ENCODE measurements around the gene RAB41.
A peak's percentile ranks its signal among the peaks of the same experiment; 100 is the strongest.
"Not testable (repeated sequence)": the region's sequence is repeated elsewhere in the genome, so short reads cannot be mapped to it uniquely, and the experiment has no call there.

RAB41 gene

DNA sequence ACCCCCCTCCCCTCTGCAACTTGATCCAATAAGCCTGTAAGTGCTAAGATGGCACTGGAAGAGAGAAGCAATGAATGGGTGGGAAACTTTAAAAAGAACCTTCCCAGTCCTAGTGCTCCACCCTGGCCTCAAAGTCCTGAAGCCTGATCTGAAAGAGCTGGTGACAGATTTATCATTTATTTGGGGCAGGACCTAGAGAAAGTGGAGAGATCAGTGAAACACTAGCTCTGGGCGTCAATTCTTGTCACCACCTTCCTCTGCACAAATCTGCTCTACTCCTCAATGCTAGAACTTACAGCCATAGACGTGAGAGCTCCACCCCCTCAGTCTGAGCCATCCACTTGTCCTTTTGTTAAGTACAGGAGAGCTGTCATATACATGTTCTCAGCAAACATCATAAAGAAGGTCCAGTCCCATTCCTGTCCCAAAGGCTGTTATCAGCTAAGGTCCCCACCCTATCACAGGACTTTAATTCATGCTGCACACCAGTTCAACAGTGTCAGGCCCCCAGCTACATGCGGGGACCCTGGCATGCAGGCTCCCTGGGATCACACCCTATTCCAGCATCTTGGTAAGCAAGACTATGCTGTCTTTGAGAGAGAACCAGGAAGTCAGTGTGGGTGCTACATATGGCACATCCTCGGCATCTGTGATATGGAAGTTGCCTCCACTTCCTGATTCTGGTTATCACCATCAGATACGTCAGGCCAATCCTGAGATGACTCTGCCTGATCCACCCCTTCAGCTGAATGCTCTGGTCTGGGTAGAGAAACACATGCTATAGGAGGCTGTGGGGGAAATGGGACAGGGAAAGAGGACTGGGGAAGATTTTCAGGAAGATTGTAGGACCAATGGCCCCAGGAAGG lies 24.3 kb upstream of the RAB41 start:
- H3K4me3 ChIP-seq (ENCODE audit: low read length): no peak overlapping the region
- peaks cover 11% of the 10 kb centered on the region for H3K9me3 ChIP-seq (ENCODE audit: control insufficient read depth, low read length)
- DNase-seq (ENCODE audit: low read depth): no peak
- peaks cover 13% of the 10 kb centered on the region for H3K27me3 ChIP-seq (replicated peaks; ENCODE audit: control insufficient read depth, insufficient read depth, low read length)
- H3K4me1 ChIP-seq (ENCODE audit: control insufficient read depth, insufficient read depth, low read length): peaks cover 25% of the 10 kb centered on the region
- H3K36me3 ChIP-seq (ENCODE audit: control insufficient read depth, insufficient read depth, low read length, severe bottlenecking): no peaks in the 10 kb centered on the region
- H3K9ac ChIP-seq (ENCODE audit: low read length): no peak overlapping the region

GRCh38 chrX:70260104-70260503 lies 21.9 kb upstream of the RAB41 start, which contains the start of gene P2RY4:
TSS of gene P2RY4 (minus strand) at chrX:70260204. CDS start at chrX:70259624, 580 bp downstream.
- Histone ChIP-seq H3K36me3 (ENCODE audit: control insufficient read depth, insufficient read depth, low read length, severe bottlenecking) (no peaks in the 10 kb centered on the region), H3K4me1 (ENCODE audit: control insufficient read depth, insufficient read depth, low read length) (peaks cover 9% of the 10 kb centered on the region), H3K27me3 (replicated peaks; ENCODE audit: control insufficient read depth, insufficient read depth, low read length) (peaks cover 6% of the 10 kb centered on the region), H3K4me3 (ENCODE audit: low read length) (no peak within 1 kb of the TSS), H3K9ac (ENCODE audit: low read length) (no peak within 1 kb of the TSS), H3K9me3 (ENCODE audit: control insufficient read depth, low read length) (peaks cover 16% of the 10 kb centered on the region)
- no peak for DNase-seq (ENCODE audit: low read depth)

- peak; percentile 29 for DNase-seq (ENCODE audit: low read depth)
Observed at GRCh38 chrX:70262952-70263567, 18.9 kb upstream of the RAB41 start.

DNA sequence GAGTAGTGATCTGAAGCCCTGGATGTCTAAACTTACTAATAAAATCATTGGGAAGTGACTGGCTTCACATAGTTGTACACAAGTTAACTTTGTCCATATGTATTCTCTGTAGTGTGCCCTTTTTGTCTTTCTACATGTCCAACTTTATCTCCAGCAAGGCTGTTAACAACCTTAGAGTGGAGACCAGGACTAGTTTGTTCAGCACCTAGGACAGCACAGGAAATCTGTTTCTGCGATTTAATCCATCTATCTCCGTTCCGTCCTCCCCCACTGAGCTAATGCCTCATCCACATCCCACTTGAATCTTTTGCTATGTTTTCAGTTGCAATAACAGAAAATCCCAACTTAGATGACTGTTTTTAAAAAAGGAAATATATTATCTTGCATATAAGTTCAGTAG lies 17.2 kb upstream of the RAB41 start:
- Histone ChIP-seq H3K36me3 (ENCODE audit: control insufficient read depth, insufficient read depth, low read length, severe bottlenecking) (no peaks in the 10 kb centered on the region), H3K4me1 (ENCODE audit: control insufficient read depth, insufficient read depth, low read length) (no peaks in the 10 kb centered on the region), H3K9me3 (ENCODE audit: control insufficient read depth, low read length) (peaks cover 21% of the 10 kb centered on the region), H3K27me3 (replicated peaks; ENCODE audit: control insufficient read depth, insufficient read depth, low read length) (peaks cover 14% of the 10 kb centered on the region), H3K4me3 (ENCODE audit: low read length) (no peak overlapping the region), H3K9ac (ENCODE audit: low read length) (no peak overlapping the region)
- DNase-seq (ENCODE audit: low read depth): no peak

More at GRCh38 chrX:70262952-70263567, 18.9 kb upstream of the RAB41 start:
- H3K9ac ChIP-seq (ENCODE audit: low read length): no peak overlapping the region
- peaks cover 21% of the 10 kb centered on the region for H3K9me3 ChIP-seq (ENCODE audit: control insufficient read depth, low read length)
- no peak overlapping the region for H3K4me3 ChIP-seq (ENCODE audit: low read length)
- no peaks in the 10 kb centered on the region for H3K36me3 ChIP-seq (ENCODE audit: control insufficient read depth, insufficient read depth, low read length, severe bottlenecking)
- peaks cover 6% of the 10 kb centered on the region for H3K27me3 ChIP-seq (replicated peaks; ENCODE audit: control insufficient read depth, insufficient read depth, low read length)
- no peaks in the 10 kb centered on the region for H3K4me1 ChIP-seq (ENCODE audit: control insufficient read depth, insufficient read depth, low read length)

GRCh38 chrX:70268034-70268433 lies 13.9 kb upstream of the RAB41 start, which contains the start of gene ARR3:
TSS of gene ARR3 (plus strand) at chrX:70268334. CDS start at chrX:70269386, 1,052 bp downstream.
- no peak within 1 kb of the TSS for H3K9ac ChIP-seq (ENCODE audit: low read length)
- no peaks in the 10 kb centered on the region for H3K36me3 ChIP-seq (ENCODE audit: control insufficient read depth, insufficient read depth, low read length, severe bottlenecking)
- H3K27me3 ChIP-seq (replicated peaks; ENCODE audit: control insufficient read depth, insufficient read depth, low read length): peaks cover 23% of the 10 kb centered on the region
- no peak for DNase-seq (ENCODE audit: low read depth)
- no peaks in the 10 kb centered on the region for H3K4me1 ChIP-seq (ENCODE audit: control insufficient read depth, insufficient read depth, low read length)
- no peak within 1 kb of the TSS for H3K4me3 ChIP-seq (ENCODE audit: low read length)
- peaks cover 6% of the 10 kb centered on the region for H3K9me3 ChIP-seq (ENCODE audit: control insufficient read depth, low read length)

DNA sequence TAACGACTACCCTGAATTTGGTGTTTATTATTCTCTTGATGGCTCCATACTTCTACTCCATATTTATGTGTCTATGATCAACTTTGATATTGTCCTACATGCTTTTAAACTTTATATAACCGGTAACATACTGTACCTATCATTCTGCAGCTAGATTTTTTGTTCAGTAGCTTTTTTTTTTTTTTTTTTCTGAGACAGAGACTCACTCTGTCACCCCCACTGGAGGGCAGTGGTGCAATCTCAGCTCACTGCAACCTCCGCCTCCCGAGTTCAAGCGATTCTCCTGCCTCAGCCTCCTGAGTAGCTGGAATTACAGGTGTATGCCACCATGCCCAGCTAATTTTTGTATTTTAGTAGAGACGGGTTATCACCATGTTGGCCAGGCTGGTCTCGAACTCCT lies 7.9 kb upstream of the RAB41 start:
- not testable (repeated sequence) for H3K4me3 ChIP-seq (ENCODE audit: low read length); H3K36me3 ChIP-seq (ENCODE audit: control insufficient read depth, insufficient read depth, low read length, severe bottlenecking); H3K9ac ChIP-seq (ENCODE audit: low read length); H3K4me1 ChIP-seq (ENCODE audit: control insufficient read depth, insufficient read depth, low read length); H3K27me3 ChIP-seq (replicated peaks; ENCODE audit: control insufficient read depth, insufficient read depth, low read length); DNase-seq (ENCODE audit: low read depth)
- peaks cover 14% of the 10 kb centered on the region for H3K9me3 ChIP-seq (ENCODE audit: control insufficient read depth, low read length)

DNA sequence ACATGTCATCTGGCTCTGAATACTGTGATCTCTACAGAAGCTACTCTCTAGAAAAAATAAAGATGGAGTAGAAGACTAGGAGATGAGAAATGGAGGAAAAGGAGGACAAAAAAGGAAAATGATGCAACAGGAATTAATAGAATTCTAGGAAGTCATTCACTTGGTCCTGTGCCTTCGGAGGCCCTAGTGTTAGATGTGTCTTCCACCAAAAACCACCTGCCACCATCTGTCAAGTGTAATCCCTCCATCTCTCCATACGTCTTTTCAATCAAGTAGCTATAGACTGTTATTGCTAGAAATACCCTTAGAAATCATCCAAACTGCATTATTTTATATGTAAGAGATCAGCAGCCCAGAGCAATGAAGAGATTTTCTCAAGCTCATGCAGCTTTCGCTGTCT lies 2.9 kb upstream of the RAB41 start:
- no peak overlapping the region for H3K9ac ChIP-seq (ENCODE audit: low read length)
- H3K4me1 ChIP-seq (ENCODE audit: control insufficient read depth, insufficient read depth, low read length): no peaks in the 10 kb centered on the region
- H3K36me3 ChIP-seq (ENCODE audit: control insufficient read depth, insufficient read depth, low read length, severe bottlenecking): no peaks in the 10 kb centered on the region
- H3K27me3 ChIP-seq (replicated peaks; ENCODE audit: control insufficient read depth, insufficient read depth, low read length): no peaks in the 10 kb centered on the region
- H3K9me3 ChIP-seq (ENCODE audit: control insufficient read depth, low read length): peaks cover 19% of the 10 kb centered on the region
- no peak for DNase-seq (ENCODE audit: low read depth)
- H3K4me3 ChIP-seq (ENCODE audit: low read length): no peak overlapping the region

DNA sequence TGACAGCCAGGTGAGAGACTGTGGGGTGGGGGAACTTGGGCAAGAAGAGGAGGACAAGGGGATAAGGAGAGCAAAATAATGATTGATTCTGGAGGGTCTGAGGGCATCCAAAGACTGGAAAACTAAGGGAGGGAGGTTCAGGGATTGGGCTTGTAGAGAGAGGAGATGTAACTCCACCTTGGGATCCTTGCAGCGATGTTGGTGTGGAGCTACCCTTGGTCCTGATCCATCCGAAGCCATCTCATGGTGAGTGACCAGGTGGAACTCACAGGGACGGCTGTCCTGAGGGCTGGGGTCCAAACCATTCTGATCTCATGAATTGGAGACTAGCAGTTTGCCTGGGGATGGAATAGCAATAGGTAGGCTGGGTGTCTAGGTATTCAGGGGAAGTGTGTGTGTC lies 1.4 kb upstream of the RAB41 start:
- DNase-seq (ENCODE audit: low read depth): no peak
- H3K4me3 ChIP-seq (ENCODE audit: low read length): no peak overlapping the region
- H3K27me3 ChIP-seq (replicated peaks; ENCODE audit: control insufficient read depth, insufficient read depth, low read length): peaks cover 4% of the 10 kb centered on the region
- no peaks in the 10 kb centered on the region for H3K4me1 ChIP-seq (ENCODE audit: control insufficient read depth, insufficient read depth, low read length)
- peaks cover 7% of the 10 kb centered on the region for H3K36me3 ChIP-seq (ENCODE audit: control insufficient read depth, insufficient read depth, low read length, severe bottlenecking)
- H3K9ac ChIP-seq (ENCODE audit: low read length): no peak overlapping the region
- H3K9me3 ChIP-seq (ENCODE audit: control insufficient read depth, low read length): peaks cover 19% of the 10 kb centered on the region

DNA sequence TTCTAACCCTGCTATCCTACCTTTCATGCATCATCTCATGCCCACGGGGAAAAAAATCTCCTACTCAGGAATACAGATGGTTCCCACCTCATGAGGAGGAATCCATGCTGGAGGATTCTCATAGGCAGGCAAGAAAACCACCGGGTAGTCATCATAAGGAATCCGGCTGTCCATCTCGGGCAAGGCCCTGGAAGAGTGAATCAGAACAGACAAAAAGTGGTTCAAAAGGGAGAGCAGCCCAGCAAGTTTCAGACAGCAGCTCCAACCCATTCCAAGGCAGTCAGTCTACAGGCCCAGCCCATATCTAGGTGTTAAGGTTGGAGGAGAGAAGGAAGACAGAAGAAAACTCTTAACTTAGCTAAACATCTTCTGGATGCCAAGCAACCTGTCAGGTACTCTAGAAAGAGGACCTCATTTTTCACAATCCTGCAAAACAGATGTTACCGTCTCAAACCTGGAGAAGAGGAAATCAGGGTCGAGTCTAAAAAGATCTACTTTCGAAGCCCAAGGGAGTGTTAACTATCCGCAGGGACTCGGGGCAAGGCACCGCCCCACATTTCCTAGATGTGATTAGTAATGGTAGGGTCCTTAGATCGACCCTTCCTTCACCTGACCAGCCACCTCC lies 7.3 kb downstream of the RAB41 start:
- no peaks in the 10 kb centered on the region for H3K4me1 ChIP-seq (ENCODE audit: control insufficient read depth, insufficient read depth, low read length)
- peak overlapping the region; percentile 80 for H3K9ac ChIP-seq (ENCODE audit: low read length)
- H3K4me3 ChIP-seq (ENCODE audit: low read length): peak overlapping the region; percentile 86
- peaks cover 4% of the 10 kb centered on the region for H3K27me3 ChIP-seq (replicated peaks; ENCODE audit: control insufficient read depth, insufficient read depth, low read length)
- peaks cover 26% of the 10 kb centered on the region for H3K36me3 ChIP-seq (ENCODE audit: control insufficient read depth, insufficient read depth, low read length, severe bottlenecking)
- DNase-seq (ENCODE audit: low read depth): no peak
- H3K9me3 ChIP-seq (ENCODE audit: control insufficient read depth, low read length): peaks cover 8% of the 10 kb centered on the region

DNA sequence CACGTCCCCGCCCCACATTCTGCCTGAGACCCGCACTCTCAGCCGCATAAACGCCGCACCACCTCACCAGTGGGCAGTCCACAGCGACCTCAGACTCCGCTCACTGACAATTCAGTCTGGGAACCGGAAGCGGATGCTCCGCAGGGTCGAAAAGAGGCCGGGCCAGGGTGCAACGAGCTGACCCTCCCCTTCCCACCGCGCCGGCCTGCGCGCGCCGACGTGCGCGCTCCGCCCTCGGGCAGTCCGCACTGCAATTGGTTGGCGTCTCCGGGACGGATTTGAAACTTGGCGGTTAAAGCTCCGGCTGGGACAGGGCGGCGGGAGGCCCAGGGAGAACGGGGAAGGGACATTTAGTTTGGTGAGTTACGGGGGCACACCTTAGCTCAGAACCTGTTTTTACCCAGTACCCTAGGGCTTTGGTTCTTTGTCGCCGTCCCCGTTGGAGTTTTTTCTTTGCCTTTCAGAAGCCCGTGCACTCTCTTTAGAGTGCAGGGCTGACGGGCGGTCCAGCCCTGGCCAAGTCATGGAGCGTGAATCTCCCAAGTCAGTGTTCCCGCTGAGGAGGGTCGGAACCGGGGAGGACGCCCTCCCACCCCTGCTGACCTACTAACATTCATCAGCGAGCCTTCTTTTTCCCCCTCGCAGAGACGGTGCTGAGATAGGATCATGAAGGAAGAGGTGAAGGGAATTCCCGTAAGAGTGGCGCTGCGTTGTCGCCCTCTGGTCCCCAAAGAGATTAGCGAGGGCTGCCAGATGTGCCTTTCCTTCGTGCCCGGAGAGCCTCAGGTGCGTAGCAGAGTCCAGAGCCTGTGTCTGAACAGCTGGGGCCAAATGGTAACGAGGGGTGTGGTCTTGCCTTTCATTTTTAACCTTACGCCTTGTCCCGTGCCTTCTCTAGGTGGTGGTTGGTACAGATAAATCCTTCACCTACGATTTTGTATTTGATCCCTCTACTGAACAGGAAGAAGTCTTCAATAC lies 8.1 kb downstream of the RAB41 start, which contains the start of the genes KIF4A and PDZD11:
TSS of gene KIF4A (plus strand) at position 312 of the 978 bp plus-strand sequence. CDS start at position 667, 355 bp downstream.
TSS of gene PDZD11 (minus strand) at position 135 of the 978 bp plus-strand sequence. CDS start 586 bp downstream, outside the sequence.
- no peaks in the 10 kb centered on the region for H3K27me3 ChIP-seq (replicated peaks; ENCODE audit: control insufficient read depth, insufficient read depth, low read length)
- H3K4me1 ChIP-seq (ENCODE audit: control insufficient read depth, insufficient read depth, low read length): no peaks in the 10 kb centered on the region
- H3K9ac ChIP-seq (ENCODE audit: low read length): peak within 1 kb of the TSS; percentile 80
- DNase-seq (ENCODE audit: low read depth): peak; percentile 86
- H3K4me3 ChIP-seq (ENCODE audit: low read length): peak within 1 kb of the TSS; percentile 86
- peaks cover 22% of the 10 kb centered on the region for H3K36me3 ChIP-seq (ENCODE audit: control insufficient read depth, insufficient read depth, low read length, severe bottlenecking)
- H3K9me3 ChIP-seq (ENCODE audit: control insufficient read depth, low read length): peaks cover 8% of the 10 kb centered on the region
